Testis (tissue), 3 donors: ENCODE results near the gene NXT1. TPM values are rescaled to one million over a fixed set of nuclear protein-coding genes. Genes with fewer than 3 reads are reported as not detected.

Experiments used
- DNase-seq: peaks from one replicate; pipeline ENCODE4 v3.0.0-alpha.2; 2019
- H3K27ac ChIP-seq, 2 donors: fragments of 200-600 bp; sonication (generic); one replicate each; pipeline ENCODE4 v1.5.1; 2019
- H3K27me3 ChIP-seq: fragments of 200-600 bp; sonication (generic); one replicate; pipeline ENCODE4 v1.5.1; 2019
- H3K36me3 ChIP-seq: fragments of 200-600 bp; sonication (generic); one replicate; pipeline ENCODE4 v1.5.1; 2017; ENCODE audit warnings: low read depth; ENCODE audit errors: missing control alignments
- H3K4me1 ChIP-seq: fragments of 200-600 bp; sonication (generic); one replicate; pipeline ENCODE4 v1.5.1; 2019
- H3K4me3 ChIP-seq, 2 donors: fragments of 200-600 bp; sonication (generic); one replicate each; pipeline ENCODE4 v1.5.1; 2017 to 2019
- H3K9me3 ChIP-seq: fragments of 200-600 bp; sonication (generic); one replicate; pipeline ENCODE4 v1.5.1; 2017
- POLR2A ChIP-seq: fragments of 450-650 bp; IDR thresholded peaks from one replicate; pipeline ENCODE4 v1.6.1; 2017; ENCODE audit warnings: antibody characterized with exemption, mild to moderate bottlenecking, moderate library complexity
- WGBS, 2 donors: methylation state at CpG; one replicate each; pipeline ENCODE4 v1.1.5; 2018; 5-methylcytosine and 5-hydroxymethylcytosine counted together
- intact Hi-C: fragments of 100-400 bp; cut with DNase I; formaldehyde crosslinking; loops from one replicate; pipeline ENCODE4 v1.15.1; 2023; ENCODE audit warnings: low total_unique reads
- polyA plus RNA-seq: library from polyadenylated mRNA; stranded (reverse); fragments of 350-450 nt; fragmentation: Illumina TruSeq; extraction: RNeasy Lipid Tissue Mini Kit (QIAGEN cat#74804); gene quantifications from one replicate; pipeline ENCODE4 v1.2.3, GENCODE V29; 2014; ENCODE audit warnings: low read depth, low replicate concordance; ENCODE audit not compliant: insufficient read depth
- total RNA-seq, 2 donors: library from RNA; depleted of rRNA; stranded (reverse); fragments of >200 nt; gene quantifications; one replicate each; pipeline ENCODE4 v1.2.3, GENCODE V29; 2016
- TF ChIP-seq, protein P1 (sequence below), 3 experiments: fragments of 450-650 bp in 2 of 3; fragments of 200-600 bp in 1 of 3; sonication (generic) in 1 of 3; IDR thresholded peaks; one replicate each; pipeline ENCODE4 v1.5.1; 2016 to 2019; ENCODE audit warnings: antibody characterized with exemption in 3 of 3, mild to moderate bottlenecking in 2 of 3, moderate library complexity in 1 of 3

NXT1 gene
- total and polyA plus RNA-seq, 3 donors from 2014 or later = 26.3 to 48.0 (median 40.3) TPM

DNA sequence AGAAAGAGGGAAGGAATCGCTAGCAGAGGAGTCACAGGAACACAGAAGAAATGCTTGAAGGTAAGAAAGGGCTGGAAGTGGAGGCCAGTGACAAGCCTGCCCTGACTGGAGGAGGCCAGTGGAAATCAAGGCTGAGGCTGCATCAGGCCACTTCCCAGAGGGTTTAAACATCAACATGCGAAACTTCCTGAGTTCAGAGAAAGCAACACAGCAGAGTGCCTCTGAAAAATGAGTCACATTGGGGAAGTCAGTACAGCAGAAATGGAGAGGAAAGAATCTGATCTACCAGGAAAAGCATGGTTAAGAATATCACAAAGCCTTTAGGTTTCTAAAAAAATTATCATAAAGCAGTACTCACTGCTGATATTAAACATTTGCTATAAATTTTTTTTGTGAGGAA lies 47.4 kb downstream of the NXT1 start:
- Histone ChIP-seq H3K27me3 (no peaks in the 10 kb centered on the region), H3K4me3 (no peak overlapping the region), H3K27ac (no peak overlapping the region), H3K4me1 (peaks cover 33% of the 10 kb centered on the region), H3K36me3 (no peaks in the 10 kb centered on the region), H3K9me3 (no peaks in the 10 kb centered on the region)
- intact Hi-C loops = no loop called here
- no peak for DNase-seq
- WGBS, 2 donors = 80 to 87% methylated on average over 2 of the region's 2 CpGs
- TF ChIP-seq, protein P1, sequence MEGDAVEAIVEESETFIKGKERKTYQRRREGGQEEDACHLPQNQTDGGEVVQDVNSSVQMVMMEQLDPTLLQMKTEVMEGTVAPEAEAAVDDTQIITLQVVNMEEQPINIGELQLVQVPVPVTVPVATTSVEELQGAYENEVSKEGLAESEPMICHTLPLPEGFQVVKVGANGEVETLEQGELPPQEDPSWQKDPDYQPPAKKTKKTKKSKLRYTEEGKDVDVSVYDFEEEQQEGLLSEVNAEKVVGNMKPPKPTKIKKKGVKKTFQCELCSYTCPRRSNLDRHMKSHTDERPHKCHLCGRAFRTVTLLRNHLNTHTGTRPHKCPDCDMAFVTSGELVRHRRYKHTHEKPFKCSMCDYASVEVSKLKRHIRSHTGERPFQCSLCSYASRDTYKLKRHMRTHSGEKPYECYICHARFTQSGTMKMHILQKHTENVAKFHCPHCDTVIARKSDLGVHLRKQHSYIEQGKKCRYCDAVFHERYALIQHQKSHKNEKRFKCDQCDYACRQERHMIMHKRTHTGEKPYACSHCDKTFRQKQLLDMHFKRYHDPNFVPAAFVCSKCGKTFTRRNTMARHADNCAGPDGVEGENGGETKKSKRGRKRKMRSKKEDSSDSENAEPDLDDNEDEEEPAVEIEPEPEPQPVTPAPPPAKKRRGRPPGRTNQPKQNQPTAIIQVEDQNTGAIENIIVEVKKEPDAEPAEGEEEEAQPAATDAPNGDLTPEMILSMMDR (IDR thresholded peaks at IDR 0.05) = no peak
- no peak for TF ChIP-seq POLR2A

DNA sequence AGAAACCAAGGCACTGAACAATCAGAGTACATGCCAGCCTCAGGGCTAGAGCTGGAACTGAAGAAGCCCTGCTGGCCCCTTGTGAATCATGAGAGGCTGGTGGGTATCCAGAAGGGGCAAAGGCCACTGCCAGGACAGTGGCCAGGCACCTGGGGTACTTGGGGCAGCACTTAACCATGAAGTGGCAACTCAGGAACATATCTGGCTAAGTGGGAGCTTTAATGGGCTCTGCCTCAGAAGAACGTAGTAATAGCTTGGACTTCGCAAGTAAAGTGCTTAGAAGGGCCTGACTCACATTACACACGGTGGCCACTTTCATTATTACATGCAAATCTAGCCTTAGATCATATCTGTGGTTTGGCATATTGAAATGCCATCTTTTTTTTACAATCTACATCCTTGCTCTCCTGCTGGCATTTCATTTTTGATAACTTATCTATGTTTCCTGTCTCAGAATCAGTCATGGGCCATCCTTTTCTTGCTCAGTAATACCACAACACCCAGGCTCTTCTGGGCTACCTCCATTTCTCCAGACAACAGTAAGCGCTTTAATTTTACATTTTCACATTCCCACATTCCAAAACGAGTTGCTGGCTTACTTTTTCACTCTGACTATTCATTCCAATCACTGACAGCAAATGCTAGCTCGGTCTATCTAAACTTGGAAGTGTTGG lies 49.1 kb downstream of the NXT1 start:
- Histone ChIP-seq H3K36me3 (no peaks in the 10 kb centered on the region), H3K27me3 (no peaks in the 10 kb centered on the region), H3K27ac (no peak overlapping the region), H3K9me3 (no peaks in the 10 kb centered on the region), H3K4me3 (no peak overlapping the region), H3K4me1 (peaks cover 49% of the 10 kb centered on the region)
- no peak for TF ChIP-seq POLR2A
- TF ChIP-seq, protein P1 (IDR thresholded peaks at IDR 0.05) = no peak
- intact Hi-C loops = no loop called here
- 85 to 89% methylated on average over 6 of the region's 6 CpGs for WGBS, 2 donors
- no peak for DNase-seq

DNA sequence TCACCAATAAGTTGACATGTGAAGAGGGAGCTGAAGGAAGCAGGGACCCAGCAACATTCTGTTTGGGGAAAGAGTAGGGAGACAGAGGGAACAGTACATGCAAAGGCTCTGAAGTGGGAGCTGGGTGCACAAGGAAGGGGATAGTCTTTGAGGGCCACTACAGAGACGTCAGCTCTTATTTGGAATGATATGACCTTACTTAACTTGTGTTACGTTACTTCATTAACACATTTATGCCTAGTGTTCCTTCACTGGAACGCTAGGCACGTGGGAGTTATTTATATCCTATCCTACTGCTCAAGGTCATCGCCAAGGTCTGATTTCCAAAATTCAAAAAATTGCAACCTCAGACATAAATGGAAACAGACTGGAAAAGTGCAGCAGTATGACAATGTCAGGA lies 50.5 kb downstream of the NXT1 start:
- H3K27ac ChIP-seq = peak overlapping the region in 1 of 2 donors; percentile 47
- WGBS, 2 donors = 36 to 44% methylated on average over 5 of the region's 5 CpGs
- no peak for TF ChIP-seq POLR2A
- TF ChIP-seq, protein P1 (IDR thresholded peaks at IDR 0.05) = no peak
- H3K4me3 ChIP-seq = no peak overlapping the region
- intact Hi-C loops = no loop called here
- no peak for DNase-seq
- H3K9me3 ChIP-seq = no peaks in the 10 kb centered on the region
- H3K4me1 ChIP-seq = peaks cover 55% of the 10 kb centered on the region
- H3K36me3 ChIP-seq = no peaks in the 10 kb centered on the region
- no peaks in the 10 kb centered on the region for H3K27me3 ChIP-seq

DNA sequence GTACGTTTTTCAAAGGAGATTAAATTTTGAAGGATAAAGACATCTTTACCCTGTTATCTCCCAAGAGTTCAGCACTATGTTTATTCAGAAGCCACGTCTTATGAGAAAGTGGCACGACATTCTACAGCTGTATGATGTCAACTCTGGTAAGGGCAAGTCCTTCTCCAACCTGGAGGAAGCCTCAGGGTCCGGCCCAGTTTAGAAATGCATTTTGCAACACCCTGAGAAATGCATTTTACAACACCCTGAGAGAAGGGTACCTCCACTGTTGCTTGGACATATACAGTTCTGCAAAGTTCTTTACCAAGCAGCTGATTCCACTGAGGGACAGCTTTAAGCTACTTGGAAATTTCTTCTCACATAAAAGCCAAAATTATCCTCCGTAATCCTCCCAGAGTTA lies 53.2 kb downstream of the NXT1 start:
- 45 to 53% methylated on average over 5 of the region's 5 CpGs for WGBS, 2 donors

More for the DNA sequence above, 53.2 kb downstream of the NXT1 start:
- peak overlapping the region in 1 of 2 donors; percentile 51 for H3K27ac ChIP-seq
- intact Hi-C loops = no loop called here
- TF ChIP-seq, protein P1 (IDR thresholded peaks at IDR 0.05) = no peak
- no peak for TF ChIP-seq POLR2A
- H3K27me3 ChIP-seq = no peaks in the 10 kb centered on the region
- DNase-seq = no peak
- H3K4me1 ChIP-seq = peaks cover 69% of the 10 kb centered on the region
- no peaks in the 10 kb centered on the region for H3K9me3 ChIP-seq
- no peak overlapping the region for H3K4me3 ChIP-seq
- H3K36me3 ChIP-seq = no peaks in the 10 kb centered on the region
